HG03575 (cell line): ENCODE data around the gene HSD3B7.
"Not testable (repeated sequence)": the region's sequence is repeated elsewhere in the genome, so short reads cannot be mapped to it uniquely, and the experiment has no call there.

ENCODE experiments used
- ATAC-seq: cut with Tn5 transposase; IDR thresholded peaks from one replicate; pipeline ENCODE4 v1.9.1; 2021; ENCODE audit not compliant: unreplicated experiment, insufficient number of reproducible peaks, low FRiP score; ENCODE audit errors: extremely low read depth

The HSD3B7 gene

DNA sequence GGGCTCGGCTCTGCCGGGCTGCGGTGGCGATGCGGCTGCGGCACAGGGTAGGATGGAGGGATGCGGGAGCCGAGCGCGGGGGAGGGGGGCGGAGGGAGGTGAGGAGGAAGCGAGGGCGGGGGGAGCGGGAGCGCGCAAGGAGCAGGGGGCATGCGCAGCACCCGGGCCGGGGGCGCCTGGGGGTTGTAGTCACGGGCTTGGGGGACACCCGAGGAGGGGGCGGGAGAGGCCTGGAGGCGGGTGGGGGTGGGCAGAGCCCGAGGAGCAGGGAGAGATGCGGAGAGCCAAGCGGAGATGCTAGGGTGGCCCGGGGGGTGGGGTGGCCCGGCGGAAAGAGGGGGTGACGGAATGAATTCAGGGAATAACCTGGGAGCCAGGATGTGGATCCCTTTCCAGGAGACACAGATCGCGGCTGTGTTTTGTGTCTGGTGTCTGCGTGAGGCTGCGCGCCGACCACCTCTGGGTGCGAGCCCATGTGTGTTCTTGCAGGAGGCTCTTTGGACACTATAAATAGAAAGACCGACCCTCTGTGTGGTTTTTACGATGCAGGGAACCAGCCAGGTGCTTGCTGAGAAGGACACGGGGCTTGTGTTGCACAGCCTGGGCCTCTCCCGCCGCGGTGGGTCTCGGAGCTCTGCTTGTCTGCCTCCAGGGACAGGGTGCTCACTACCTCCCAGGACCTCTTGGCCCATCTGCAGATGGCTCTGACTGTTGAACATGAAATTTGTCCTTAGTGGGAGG lies 25.7 kb downstream of the HSD3B7 start, which contains the start of gene STX1B:
TSS of gene STX1B (minus strand) at position 54 of the 741 bp plus-strand sequence. CDS start 242 bp downstream, outside the sequence.
- ATAC-seq = no peak

DNA sequence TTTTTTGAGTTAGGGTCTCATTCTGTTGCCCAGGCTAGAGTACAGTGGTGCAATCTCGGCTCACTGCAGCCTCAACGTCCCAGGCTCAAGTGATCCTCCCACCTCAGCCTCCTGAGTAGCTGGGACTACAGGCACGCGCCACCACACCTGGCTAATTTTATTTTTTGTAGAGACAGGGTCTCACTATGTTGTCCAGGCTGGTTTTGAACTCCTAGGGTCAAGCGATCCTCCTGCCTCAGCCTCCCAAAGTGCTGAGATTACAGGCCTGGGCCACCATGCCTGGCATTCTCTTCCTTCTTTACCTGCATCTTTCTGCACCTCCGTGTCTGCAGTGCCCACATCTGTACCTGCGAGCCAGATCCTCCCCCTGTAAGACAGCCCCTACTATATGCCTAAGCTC lies 26.8 kb downstream of the HSD3B7 start:
- ATAC-seq = not testable (repeated sequence)

DNA sequence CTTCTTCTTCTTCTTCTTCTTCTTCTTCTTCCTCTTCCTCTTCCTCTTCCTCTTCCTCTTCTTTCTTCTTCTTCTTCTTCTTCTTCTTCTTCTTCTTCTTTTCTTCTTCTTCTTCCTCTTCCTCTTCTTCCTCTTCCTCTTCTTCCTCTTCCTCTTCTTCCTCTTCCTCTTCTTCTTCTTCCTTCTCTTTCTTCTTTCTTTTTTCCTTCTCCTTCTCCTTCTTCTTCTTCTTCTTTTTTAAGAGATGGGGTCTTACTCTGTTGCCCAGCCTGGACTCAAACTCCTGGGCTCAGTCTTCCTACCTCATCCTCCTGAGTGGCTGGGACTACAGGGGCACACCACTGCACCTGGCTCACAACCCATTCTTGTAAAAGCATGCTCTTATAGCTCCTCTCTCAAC lies 28.3 kb downstream of the HSD3B7 start:
- not testable (repeated sequence) for ATAC-seq

DNA sequence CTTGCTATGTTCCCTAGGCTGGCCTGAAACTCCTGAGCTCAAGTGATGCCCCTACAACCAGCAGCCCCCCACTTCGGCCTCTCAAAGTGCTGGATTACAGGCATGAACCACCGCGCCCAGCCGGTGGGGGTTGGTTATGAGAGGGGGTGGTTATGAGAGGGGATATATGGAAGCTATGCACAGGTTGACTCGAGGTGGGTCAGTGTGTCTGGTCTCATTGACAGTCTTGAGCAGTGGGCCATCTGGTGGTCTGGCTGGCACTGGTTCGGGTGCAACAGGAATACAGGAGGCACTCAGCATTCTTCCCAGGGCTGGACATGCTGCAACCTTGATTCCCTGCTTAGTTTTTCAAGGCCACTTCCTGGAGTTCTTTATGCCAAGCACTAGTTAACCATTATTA lies 31.0 kb downstream of the HSD3B7 start:
- ATAC-seq = no peak

DNA sequence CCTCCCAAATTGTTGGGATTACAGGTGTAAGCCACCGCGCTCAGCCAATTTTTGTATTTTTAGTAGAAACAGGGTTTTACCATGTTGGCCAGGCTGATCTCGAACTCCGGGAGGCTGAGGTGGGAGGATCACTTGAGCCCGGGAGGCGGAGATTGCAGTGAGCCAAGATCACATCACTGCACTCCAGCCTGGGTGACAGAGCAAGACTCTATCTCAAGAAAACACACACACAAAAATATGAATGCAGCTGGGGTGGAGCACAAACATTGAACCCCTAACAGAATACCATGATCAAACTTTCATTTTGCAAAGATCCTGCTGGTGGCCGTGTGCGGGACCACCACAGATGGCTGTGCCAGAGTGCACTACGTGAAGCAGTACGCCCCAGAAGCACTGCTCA lies 32.7 kb downstream of the HSD3B7 start:
- ATAC-seq = not testable (repeated sequence)

DNA sequence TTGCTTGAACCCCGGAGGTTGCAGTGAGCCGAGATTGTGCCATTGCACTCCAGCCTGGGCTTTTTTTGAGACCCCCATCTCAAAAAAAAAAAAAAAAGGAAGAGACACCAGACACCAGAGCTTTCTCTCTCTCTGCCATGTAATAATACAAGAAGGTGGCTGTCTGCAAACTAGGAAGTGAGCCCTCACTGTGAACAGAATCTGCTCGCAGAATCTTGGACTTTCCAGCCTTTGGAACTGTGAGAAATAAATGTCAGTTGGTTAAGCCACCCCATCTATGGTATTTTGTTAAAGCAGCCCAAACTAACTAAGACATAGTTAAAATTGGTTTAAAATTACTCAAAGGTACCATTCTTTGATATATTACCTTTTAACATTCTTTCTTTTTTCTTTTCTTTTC lies 35.5 kb downstream of the HSD3B7 start:
- ATAC-seq = no peak

DNA sequence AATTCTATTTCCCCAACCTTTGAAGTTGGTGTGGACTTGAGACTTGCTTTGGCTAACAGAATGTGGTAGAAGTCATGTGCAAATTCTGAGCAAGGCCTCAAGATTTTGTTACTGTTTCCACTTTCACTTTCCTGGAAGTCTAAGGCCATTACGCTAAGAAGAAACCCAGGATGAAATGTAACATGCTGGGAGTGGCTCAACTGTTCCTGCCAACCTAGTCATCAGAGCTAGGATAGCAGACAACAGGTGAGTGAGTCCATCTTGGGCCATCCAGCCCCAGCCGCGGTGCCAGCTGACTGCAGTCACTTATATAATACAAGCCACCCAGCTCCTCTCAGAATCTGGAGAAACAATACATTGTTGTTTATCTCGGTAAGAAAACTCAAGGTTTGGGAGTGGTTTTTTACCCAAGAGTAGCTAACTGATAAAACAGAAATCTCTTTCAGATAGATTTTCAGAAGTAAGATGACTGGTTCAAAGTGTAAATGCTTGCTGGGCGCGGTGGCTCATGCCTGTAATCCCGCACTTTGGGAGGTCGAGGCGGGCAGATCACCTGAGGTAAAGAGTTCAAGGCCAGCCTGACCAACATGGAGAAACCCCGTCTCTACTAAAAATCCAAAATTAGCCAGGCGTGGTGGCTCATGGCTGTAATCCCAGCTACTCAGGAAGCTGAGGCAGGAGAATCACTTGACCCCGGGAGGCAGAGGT lies 37.7 kb downstream of the HSD3B7 start:
- ATAC-seq = no peak

DNA sequence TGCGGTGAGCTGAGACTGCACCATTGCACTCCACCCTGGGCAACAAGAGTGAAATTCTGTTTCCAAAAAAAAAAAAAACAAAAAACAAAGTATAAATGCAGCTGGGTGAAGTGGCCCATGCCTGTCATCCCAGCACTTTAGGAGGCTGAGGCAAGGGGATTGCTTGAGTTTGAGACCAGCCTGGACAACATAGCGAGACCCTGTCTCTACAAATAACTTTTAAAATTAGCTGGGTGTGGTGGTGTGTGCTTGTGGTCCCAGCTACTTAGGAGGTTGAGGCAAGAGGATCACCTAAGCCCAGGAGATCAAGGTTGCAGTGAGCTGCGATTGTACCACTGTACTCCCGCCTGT lies 38.2 kb downstream of the HSD3B7 start:
- no peak for ATAC-seq

DNA sequence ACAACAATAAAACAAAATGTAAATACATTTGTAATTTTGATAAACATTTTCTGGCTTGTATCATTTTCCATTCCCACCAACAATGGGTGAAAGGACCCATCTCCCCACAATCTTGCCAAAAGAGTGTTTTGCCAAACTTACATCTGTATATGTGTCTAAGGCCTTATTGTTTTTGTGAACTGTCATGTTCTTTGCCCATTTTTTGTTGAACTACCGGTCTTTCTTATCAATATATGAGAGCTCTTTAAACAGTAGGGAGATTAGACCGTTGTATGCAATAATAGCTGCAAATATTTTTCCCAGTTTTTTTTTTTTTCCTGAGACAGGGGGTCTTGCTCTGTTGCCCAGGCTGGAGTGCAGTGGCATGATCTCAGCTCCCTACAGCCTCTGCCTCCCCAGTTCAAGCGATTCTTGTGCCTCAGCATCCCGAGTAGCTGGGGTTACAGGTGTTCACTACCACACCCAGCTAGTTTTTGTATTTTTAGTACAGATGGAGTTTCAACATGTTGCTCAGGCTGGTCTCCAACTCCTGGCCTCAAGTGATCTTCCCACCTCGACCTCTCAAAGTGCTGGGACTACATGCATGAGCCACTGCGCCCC lies 38.7 kb downstream of the HSD3B7 start:
- no peak for ATAC-seq

DNA sequence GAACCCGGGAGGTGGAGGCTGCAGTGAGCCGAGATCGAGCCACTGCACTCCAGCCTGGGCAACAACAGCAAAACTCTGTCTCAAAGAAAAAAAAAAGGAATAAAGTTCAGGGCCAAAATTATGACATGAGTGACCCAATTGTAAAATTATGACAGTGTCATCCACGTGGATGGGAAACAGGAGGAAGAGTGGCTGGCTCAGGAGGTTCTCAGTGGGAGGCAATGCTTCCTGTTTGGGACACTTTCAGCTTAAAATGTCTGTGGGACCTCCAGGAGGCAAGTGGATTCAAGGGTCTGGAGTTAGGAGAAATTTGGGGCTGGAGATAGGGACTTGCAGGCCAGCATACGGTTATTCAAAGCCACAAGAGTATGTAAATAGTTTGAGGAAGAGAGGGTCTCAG lies 40.3 kb downstream of the HSD3B7 start:
- ATAC-seq = no peak

DNA sequence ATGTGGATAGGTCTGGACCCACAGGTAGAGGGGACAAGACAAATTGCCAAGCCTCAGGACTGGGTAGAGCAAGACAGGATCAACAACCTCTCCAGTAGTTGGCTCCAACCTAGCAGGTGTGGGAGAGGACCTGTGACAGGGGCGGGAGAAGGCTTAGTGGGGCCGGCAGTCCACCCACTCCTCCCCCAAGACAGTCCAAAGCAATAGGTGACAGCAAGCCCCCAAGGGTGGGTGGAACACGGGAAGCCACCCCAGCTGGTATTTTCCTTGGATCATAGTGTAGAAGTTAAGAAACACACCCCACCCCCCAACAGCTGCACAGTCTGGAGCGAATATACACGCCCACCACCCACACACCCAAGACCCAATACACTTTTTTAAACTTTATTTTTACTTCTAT lies 44.3 kb downstream of the HSD3B7 start:
- ATAC-seq = no peak

DNA sequence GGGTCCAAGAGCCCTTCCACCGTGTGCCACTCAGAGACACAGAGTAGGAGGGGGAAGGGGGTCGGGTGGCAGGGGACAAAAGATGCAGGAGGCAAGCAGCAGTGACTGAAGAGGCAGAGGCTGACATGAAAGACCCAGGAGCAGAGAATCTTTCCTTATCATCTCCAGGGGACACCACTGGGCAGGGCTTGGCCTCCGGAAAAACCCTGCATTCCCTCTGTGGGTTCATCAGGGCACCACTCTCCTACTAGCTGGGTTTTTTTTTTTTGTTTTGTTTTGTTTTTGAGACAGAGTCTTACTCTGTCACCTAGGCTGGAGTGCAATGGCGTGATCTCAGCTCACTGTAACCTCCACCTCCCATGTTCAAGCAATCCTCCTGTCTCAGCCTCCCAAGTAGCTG lies 46.3 kb downstream of the HSD3B7 start:
- ATAC-seq = no peak

DNA sequence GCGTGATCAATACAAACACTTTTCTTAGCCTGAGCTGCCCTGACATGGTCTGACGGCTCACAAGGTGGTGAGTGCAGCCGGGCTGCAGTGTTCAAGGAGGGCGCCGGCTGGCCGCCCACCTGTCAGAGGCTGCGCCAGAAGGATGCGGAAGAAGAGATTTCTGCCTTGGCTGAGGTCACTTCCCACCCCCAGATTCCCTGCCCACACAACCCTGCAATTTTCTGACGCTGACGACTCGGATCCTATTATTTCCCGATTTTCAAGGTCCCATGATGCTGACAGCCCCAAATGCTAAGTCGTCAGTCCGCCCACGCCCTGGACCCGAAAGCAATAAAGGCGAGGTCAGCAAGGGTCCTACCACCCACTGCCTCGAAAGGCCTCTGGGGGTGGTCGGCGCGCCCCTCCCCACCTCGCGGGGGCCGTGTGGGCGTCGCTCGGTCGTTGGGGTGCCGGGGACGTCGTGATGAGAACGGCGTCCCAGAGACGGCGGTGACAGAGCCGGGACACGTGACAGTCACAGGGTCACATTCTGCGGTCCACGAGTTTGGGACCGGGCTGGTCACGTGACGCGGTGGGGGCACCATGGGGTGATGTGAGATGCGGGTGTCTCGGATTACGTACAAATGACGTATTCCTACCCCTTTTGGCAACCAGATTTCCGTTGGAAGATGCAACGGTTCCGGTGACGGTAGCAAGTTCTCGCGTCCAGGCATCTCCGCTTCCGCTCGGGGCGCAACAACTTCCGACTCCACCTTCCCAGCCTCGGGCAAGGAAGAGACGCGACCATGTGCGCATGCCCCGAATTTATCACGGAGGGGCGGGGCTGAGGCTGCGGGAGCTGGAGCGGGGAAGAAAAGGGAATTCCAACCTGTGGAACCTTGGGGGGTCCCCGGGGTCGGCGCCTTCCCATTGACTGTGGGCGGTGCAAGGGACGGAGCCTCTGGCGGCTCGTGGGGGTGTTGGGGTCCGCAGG lies 48.0 kb downstream of the HSD3B7 start, which contains the start of gene STX4:
TSS of gene STX4 (plus strand) at position 823 of the 973 bp plus-strand sequence. CDS start 248 bp downstream, outside the sequence.
- ATAC-seq = peak; percentile 64

DNA sequence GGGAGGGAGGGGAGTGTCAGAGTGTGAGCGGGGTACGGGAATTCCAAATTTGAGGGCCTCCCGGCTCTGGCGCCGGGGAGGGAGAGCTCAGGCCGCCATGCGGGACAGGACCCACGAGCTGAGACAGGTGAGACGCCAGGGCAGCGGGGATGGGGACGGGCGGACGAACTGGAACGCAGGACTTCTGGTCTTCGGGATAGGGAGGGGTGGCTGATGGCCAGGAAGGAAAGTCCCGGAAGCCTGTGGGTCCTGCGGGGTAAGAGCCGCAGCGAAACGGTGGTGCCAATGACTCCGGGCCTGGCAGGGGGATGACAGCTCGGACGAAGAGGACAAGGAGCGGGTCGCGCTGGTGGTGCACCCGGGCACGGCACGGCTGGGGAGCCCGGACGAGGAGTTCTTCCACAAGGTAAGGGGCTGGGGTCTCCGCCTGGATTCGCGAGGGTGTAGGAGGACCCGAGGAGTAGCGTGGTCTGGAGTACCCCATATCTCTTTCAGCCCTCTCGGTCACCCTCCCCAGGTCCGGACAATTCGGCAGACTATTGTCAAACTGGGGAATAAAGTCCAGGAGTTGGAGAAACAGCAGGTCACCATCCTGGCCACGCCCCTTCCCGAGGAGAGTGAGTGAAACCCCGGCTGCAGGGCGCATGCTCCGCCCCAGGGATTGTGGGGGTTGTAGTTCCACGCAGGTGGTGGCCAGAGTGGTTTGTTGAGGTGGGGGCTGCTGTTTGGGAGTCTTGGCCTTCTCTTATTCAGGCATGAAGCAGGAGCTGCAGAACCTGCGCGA lies 48.9 kb downstream of the HSD3B7 start:
- no peak for ATAC-seq

DNA sequence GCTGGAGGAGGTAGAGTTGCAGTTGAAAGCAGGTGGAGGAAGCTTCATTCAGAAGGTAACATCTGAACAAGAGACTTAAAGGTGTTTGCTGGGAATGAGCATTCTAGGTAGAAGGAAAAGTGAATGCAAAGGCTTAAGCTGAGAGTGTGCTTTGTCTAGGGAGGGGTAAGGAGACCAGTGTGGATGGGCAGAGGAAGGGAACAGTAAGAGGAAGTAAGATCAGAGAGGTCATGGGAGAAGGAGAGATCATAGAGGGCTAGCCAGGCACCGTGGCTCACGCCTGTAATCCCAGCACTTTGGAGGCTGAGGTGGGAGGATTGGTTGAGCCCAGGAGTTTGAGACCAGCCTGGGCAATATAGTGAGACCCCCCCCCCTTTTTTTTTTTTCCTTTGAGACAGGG lies 51.7 kb downstream of the HSD3B7 start:
- ATAC-seq = no peak
